HepG2 (cell line): ENCODE measurements around the gene VASH2. TPM values are rescaled to one million over a fixed set of nuclear protein-coding genes. Genes with fewer than 3 reads are reported as not detected.

ENCODE experiments used
- AGO2 ChIP-seq: fragments of 200-400 bp; formaldehyde crosslinking; optimal IDR thresholded peaks from 2 replicates; pipeline ENCODE3; 2017; ENCODE audit warnings: mild to moderate bottlenecking, low read depth, low read length, moderate library complexity
- GATAD1 ChIP-seq: IDR thresholded peaks from 2 replicates; pipeline ENCODE4 v1.6.1; 2016; ENCODE audit warnings: missing genetic modification reagents, missing compliant biosample characterization
- NFE2L1 ChIP-seq: sonication (generic); formaldehyde crosslinking; IDR thresholded peaks from 2 replicates; pipeline ENCODE4 v1.4.0; 2020; ENCODE audit warnings: missing genetic modification reagents, mild to moderate bottlenecking, borderline replicate concordance
- NFYC ChIP-seq: IDR thresholded peaks from 2 replicates; pipeline ENCODE4 v1.6.1; 2016; ENCODE audit warnings: missing genetic modification reagents, missing compliant biosample characterization
- NRL ChIP-seq: sonication (generic); formaldehyde crosslinking; IDR thresholded peaks from 2 replicates; pipeline ENCODE4 v1.5.0; 2020; ENCODE audit warnings: missing genetic modification reagents, mild to moderate bottlenecking, moderate library complexity, borderline replicate concordance
- PHF20 ChIP-seq: sonication (generic); formaldehyde crosslinking; IDR thresholded peaks from 2 replicates; pipeline ENCODE4 v1.5.0; 2020; ENCODE audit warnings: mild to moderate bottlenecking, missing genetic modification reagents
- SOX5 ChIP-seq: IDR thresholded peaks from 2 replicates; pipeline ENCODE4 v1.6.1; 2016; ENCODE audit warnings: borderline replicate concordance
- SP140L ChIP-seq: sonication (generic); formaldehyde crosslinking; IDR thresholded peaks from 2 replicates; pipeline ENCODE4 v1.4.0; 2020; ENCODE audit warnings: missing genetic modification reagents, borderline replicate concordance
- ZFP36 ChIP-seq: fragments of 150-350 bp; IDR thresholded peaks from 2 replicates; pipeline ENCODE4 v1.6.1; 2018; ENCODE audit warnings: borderline replicate concordance, low read length, low read depth; ENCODE audit not compliant: partially characterized antibody
- ZNF3 ChIP-seq: IDR thresholded peaks from 2 replicates; pipeline ENCODE4 v1.7.0; 2017; ENCODE audit warnings: inconsistent platforms
- ZNF652 ChIP-seq: IDR thresholded peaks from 2 replicates; pipeline ENCODE4 v1.6.1; 2016; ENCODE audit warnings: low read depth, borderline replicate concordance
- ZNF660 ChIP-seq: sonication (generic); formaldehyde crosslinking; IDR thresholded peaks from 2 replicates; pipeline ENCODE4 v1.5.1; 2020; ENCODE audit warnings: mild to moderate bottlenecking, low read depth, missing genetic modification reagents, borderline replicate concordance
- polyA plus RNA-seq, 8 experiments: library from polyadenylated mRNA; depleted of rRNA in 3 of 8; stranded (reverse) in 7 of 8; unstranded in 1 of 8; fragments of >200 nt; fragmentation: Illumina TruSeq in 4 of 8; extraction: Trizol in 4 of 8; gene quantifications; 2 replicates each; pipeline versions ENCODE4 v1.2.1 to v1.2.3, GENCODE V29; 2011 to 2016; ENCODE audit warnings: low read depth in 4 of 8, missing spikeins in 1 of 8, mixed read lengths in 1 of 8; ENCODE audit not compliant: insufficient read depth in 1 of 8
- total RNA-seq, 5 experiments: library from RNA; depleted of rRNA; stranded (reverse); fragments of >200 nt; fragmentation: Illumina TruSeq; extraction: Trizol; gene quantifications; 2 replicates each; pipeline ENCODE4 v1.2.3, GENCODE V29; 2016; ENCODE audit warnings: low read depth in 1 of 5
- TF ChIP-seq, protein P1 (sequence below): sonication (generic); formaldehyde crosslinking; IDR thresholded peaks from 2 replicates; pipeline ENCODE4 v1.4.0; 2020; ENCODE audit warnings: low read depth, missing genetic modification reagents
- TF ChIP-seq, protein P2 (sequence below): sonication (generic); formaldehyde crosslinking; IDR thresholded peaks from 2 replicates; pipeline ENCODE4 v1.4.0; 2020; ENCODE audit warnings: mild to moderate bottlenecking, missing genetic modification reagents
- TF ChIP-seq, protein P3 (sequence below): sonication (generic); formaldehyde crosslinking; IDR thresholded peaks from 2 replicates; pipeline ENCODE4 v1.5.0; 2020; ENCODE audit warnings: missing genetic modification reagents
- TF ChIP-seq, protein P4 (sequence below): sonication (generic); formaldehyde crosslinking; IDR thresholded peaks from 2 replicates; pipeline ENCODE4 v1.4.0; 2020; ENCODE audit warnings: mild to moderate bottlenecking, low read depth, missing genetic modification reagents
- TF ChIP-seq, protein P5 (sequence below): sonication (generic); formaldehyde crosslinking; IDR thresholded peaks from 2 replicates; pipeline ENCODE4 v1.4.0; 2020; ENCODE audit warnings: missing genetic modification reagents, mild to moderate bottlenecking, borderline replicate concordance

The VASH2 gene
- total and polyA plus RNA-seq, 2 of the 13 experiments (the other 11 are each of a cell fraction or from before 2014, with no cell fraction given), result 0.44 to 1.00 TPM

DNA sequence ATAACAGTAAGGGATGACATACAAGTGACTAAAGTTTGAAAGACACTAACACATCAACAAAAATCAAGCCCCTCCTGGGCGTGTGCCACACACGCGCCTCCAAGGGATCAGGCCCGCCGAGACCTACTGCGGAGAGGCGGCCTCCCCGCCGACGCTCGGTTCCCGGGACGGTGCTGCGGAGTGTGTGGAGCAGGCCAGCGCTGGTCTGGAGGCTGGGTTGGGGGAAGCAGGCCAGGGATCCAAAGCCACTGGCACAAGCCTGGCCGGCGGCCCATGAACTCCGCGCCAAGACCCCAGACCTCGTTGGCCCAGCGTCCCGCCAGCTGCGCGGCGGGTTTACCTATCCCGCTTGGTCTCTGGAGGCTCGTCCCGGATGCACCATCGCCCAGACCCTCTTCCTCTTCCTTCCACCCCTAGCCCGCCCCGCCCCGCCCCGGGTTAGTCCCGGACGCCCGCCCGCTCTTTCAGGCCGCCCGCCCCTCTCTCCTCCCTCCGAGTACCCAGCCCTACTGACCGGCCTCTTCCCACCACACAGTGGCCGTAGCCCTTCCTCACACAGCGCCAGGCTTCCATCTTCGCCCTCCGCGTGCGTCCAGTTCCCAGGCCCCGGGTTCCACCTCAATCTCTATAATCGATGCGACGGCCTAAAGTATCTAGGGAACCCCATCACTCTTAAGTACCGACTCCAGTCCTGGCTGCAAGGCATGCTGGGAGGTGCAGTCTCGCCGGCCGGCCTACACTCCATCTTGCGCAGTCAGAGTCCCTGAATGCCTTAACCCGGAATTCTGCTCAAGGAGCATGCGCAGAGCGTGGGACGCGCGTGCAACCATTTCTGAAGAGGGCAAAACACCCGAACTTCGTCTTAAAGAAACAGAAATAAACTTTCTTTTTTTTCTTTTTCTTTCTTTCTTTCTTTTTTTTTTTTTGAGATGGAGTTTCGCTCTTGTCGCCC lies 65.0 kb downstream of the VASH2 start, which contains the start of gene ANGEL2 (continued):
- TF ChIP-seq, protein P1, sequence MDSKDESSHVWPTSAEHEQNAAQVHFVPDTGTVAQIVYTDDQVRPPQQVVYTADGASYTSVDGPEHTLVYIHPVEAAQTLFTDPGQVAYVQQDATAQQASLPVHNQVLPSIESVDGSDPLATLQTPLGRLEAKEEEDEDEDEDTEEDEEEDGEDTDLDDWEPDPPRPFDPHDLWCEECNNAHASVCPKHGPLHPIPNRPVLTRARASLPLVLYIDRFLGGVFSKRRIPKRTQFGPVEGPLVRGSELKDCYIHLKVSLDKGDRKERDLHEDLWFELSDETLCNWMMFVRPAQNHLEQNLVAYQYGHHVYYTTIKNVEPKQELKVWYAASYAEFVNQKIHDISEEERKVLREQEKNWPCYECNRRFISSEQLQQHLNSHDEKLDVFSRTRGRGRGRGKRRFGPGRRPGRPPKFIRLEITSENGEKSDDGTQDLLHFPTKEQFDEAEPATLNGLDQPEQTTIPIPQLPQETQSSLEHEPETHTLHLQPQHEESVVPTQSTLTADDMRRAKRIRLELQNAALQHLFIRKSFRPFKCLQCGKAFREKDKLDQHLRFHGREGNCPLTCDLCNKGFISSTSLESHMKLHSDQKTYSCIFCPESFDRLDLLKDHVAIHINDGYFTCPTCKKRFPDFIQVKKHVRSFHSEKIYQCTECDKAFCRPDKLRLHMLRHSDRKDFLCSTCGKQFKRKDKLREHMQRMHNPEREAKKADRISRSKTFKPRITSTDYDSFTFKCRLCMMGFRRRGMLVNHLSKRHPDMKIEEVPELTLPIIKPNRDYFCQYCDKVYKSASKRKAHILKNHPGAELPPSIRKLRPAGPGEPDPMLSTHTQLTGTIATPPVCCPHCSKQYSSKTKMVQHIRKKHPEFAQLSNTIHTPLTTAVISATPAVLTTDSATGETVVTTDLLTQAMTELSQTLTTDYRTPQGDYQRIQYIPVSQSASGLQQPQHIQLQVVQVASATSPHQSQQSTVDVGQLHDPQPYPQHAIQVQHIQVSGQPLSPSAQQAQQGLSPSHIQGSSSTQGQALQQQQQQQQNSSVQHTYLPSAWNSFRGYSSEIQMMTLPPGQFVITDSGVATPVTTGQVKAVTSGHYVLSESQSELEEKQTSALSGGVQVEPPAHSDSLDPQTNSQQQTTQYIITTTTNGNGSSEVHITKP, result no peak
- TF ChIP-seq SP140L (CRISPR knock-in tag) (no peak; the same call in 1 of the 2 replicates), NFYC (CRISPR knock-in tag) (no peak), ZNF3 (CRISPR knock-in tag) (no peak), ZNF652 (CRISPR knock-in tag) (no peak), PHF20 (peak; percentile 75), AGO2 (peak; percentile 43), SOX5 (peak; percentile 11; the same call in 1 of the 2 replicates), ZFP36 (no peak), ZNF660 (0 out of 2 replicates have a peak, but pooled peaks have one; percentile 56), GATAD1 (CRISPR knock-in tag) (peak; percentile 62), NRL (CRISPR knock-in tag) (peak; percentile 76), NFE2L1 (CRISPR knock-in tag) (0 out of 2 replicates have a peak, but pooled peaks have one; percentile 11)
- TF ChIP-seq, protein P2, sequence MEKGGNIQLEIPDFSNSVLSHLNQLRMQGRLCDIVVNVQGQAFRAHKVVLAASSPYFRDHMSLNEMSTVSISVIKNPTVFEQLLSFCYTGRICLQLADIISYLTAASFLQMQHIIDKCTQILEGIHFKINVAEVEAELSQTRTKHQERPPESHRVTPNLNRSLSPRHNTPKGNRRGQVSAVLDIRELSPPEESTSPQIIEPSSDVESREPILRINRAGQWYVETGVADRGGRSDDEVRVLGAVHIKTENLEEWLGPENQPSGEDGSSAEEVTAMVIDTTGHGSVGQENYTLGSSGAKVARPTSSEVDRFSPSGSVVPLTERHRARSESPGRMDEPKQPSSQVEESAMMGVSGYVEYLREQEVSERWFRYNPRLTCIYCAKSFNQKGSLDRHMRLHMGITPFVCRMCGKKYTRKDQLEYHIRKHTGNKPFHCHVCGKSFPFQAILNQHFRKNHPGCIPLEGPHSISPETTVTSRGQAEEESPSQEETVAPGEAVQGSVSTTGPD, result no peak
- TF ChIP-seq, protein P3, sequence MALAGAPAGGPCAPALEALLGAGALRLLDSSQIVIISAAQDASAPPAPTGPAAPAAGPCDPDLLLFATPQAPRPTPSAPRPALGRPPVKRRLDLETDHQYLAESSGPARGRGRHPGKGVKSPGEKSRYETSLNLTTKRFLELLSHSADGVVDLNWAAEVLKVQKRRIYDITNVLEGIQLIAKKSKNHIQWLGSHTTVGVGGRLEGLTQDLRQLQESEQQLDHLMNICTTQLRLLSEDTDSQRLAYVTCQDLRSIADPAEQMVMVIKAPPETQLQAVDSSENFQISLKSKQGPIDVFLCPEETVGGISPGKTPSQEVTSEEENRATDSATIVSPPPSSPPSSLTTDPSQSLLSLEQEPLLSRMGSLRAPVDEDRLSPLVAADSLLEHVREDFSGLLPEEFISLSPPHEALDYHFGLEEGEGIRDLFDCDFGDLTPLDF (CRISPR knock-in tag), result peak; percentile 77
- TF ChIP-seq, protein P4, sequence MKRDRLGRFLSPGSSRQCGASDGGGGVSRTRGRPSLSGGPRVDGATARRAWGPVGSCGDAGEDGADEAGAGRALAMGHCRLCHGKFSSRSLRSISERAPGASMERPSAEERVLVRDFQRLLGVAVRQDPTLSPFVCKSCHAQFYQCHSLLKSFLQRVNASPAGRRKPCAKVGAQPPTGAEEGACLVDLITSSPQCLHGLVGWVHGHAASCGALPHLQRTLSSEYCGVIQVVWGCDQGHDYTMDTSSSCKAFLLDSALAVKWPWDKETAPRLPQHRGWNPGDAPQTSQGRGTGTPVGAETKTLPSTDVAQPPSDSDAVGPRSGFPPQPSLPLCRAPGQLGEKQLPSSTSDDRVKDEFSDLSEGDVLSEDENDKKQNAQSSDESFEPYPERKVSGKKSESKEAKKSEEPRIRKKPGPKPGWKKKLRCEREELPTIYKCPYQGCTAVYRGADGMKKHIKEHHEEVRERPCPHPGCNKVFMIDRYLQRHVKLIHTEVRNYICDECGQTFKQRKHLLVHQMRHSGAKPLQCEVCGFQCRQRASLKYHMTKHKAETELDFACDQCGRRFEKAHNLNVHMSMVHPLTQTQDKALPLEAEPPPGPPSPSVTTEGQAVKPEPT (CRISPR knock-in tag), result no peak
- TF ChIP-seq, protein P5, sequence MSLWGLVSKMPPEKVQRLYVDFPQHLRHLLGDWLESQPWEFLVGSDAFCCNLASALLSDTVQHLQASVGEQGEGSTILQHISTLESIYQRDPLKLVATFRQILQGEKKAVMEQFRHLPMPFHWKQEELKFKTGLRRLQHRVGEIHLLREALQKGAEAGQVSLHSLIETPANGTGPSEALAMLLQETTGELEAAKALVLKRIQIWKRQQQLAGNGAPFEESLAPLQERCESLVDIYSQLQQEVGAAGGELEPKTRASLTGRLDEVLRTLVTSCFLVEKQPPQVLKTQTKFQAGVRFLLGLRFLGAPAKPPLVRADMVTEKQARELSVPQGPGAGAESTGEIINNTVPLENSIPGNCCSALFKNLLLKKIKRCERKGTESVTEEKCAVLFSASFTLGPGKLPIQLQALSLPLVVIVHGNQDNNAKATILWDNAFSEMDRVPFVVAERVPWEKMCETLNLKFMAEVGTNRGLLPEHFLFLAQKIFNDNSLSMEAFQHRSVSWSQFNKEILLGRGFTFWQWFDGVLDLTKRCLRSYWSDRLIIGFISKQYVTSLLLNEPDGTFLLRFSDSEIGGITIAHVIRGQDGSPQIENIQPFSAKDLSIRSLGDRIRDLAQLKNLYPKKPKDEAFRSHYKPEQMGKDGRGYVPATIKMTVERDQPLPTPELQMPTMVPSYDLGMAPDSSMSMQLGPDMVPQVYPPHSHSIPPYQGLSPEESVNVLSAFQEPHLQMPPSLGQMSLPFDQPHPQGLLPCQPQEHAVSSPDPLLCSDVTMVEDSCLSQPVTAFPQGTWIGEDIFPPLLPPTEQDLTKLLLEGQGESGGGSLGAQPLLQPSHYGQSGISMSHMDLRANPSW (CRISPR knock-in tag), result peak; percentile 83; the same call in 1 of the 2 replicates
